Left lung (tissue), 10 donors: Measurements from ENCODE around the gene YTHDF1. TPM values are rescaled to one million over a fixed set of nuclear protein-coding genes. Genes with fewer than 3 reads are reported as not detected.

Experiments
- ATAC-seq: fragments of 200-7000 bp; cut with Tn5 transposase; one replicate; pipeline ENCODE4 v1.9.1; 2020; ENCODE audit warnings: moderate library complexity
- DNase-seq, 4 donors: peaks; one replicate each; pipeline ENCODE4 v3.0.0-alpha.2; 2013 to 2020
- H3K27ac ChIP-seq, 2 donors: fragments of 200-600 bp; sonication (generic) in 1 of 2; one replicate each; pipeline versions ENCODE4 v1.5.0 to v1.8.0; 2020 to 2021
- H3K27me3 ChIP-seq, 2 donors: fragments of 200-600 bp; sonication (generic) in 1 of 2; one replicate each; pipeline versions ENCODE4 v1.5.0 to v1.8.0; 2020 to 2021
- H3K36me3 ChIP-seq, 2 donors: fragments of 200-600 bp; sonication (generic) in 1 of 2; one replicate each; pipeline versions ENCODE4 v1.5.0 to v1.8.0; 2020 to 2021
- H3K4me1 ChIP-seq, 2 donors: fragments of 200-600 bp; one replicate each; pipeline ENCODE4 v1.8.0; 2021
- H3K4me3 ChIP-seq, 2 donors: fragments of 200-600 bp; sonication (generic) in 1 of 2; one replicate each; pipeline versions ENCODE4 v1.5.0 to v1.8.0; 2020 to 2021; ENCODE audit warnings: mild to moderate bottlenecking in 1 of 2
- H3K9me3 ChIP-seq, 2 donors: fragments of 200-600 bp; sonication (generic) in 1 of 2; one replicate each; pipeline versions ENCODE4 v1.5.0 to v1.8.0; 2020 to 2021
- intact Hi-C, 2 donors: fragments of 100-400 bp; cut with DNase I; formaldehyde crosslinking; loops; one replicate each; pipeline versions ENCODE4 v1.11.2 to v1.14.2; 2022
- polyA plus RNA-seq, 6 donors: library from polyadenylated mRNA; unstranded; fragments of 120-200 nt; gene quantifications; one replicate each; pipeline ENCODE4 v1.2.1, GENCODE V29; 2013; ENCODE audit not compliant: insufficient read length in 6 of 6
- total RNA-seq, 2 donors: library from RNA; stranded (reverse); fragmentation: NEBNext Ultra II Directional; extraction: Animal tissue kit (Norgen Biotek cat#: 25700); gene quantifications; one replicate each; pipeline ENCODE4 v1.2.1, GENCODE V29; 2021
- TF ChIP-seq, protein P1 (sequence below), 2 donors: fragments of 200-600 bp; sonication (generic) in 1 of 2; IDR thresholded peaks; one replicate each; pipeline versions ENCODE4 v1.5.0 to v1.8.0; 2021; ENCODE audit warnings: antibody characterized with exemption in 2 of 2
- donor health status: DM: no; HTN: yes; CAD: no.
- donor health status: DM: no; HTN: no; CAD: no.

YTHDF1 gene
- total and polyA plus RNA-seq, 8 donors = 34.3 to 43.3 (median 36.5) TPM

DNA sequence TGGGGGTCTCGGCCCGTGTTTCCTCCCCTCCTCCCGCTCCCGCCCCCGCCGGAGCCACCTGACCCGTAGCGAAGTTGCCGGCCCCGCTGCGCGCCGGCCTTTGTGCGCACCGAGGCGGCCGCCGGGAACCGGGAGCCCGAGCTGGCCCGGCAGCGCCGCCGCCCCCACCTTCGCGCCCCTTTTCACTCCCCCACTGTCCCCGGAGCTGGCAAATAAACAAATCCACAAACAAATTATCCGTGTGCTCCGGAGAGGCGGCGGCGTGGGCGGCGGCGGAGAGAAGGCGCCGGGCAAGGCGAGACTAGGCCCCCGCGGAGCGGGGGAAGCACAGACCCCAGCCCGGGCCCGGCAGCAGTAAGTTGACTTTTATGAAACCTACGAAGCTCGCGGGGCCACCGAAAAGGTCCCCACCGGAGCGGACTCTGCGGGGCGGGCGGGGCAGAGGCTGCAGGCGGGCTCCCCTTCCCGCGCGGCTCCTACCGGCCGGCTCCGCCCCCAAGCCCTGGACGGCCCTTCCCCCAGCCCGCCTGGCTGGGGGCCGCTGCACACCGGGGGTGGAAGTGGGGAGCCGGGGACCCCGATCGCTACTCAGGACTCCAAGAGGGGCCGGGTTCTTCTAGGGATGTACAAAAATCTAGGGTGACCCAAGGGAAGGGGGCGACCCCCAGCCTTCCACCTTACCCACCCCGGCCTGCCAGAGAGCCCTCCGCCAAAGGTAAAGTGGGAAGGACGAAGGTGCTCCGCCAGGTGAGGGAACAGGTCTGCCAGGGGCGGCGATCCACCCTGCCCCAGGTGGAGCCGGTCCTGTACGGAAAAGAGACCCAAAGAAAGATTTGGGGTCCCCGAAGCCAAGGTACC, 40.7 kb downstream of the YTHDF1 start:
- Histone ChIP-seq H3K4me1 (peaks cover 9 to 39% of the 10 kb centered on the region in 2 donors), H3K27me3 (peaks cover 75 to 100% of the 10 kb centered on the region in 2 donors), H3K36me3 (no peaks in the 10 kb centered on the region), H3K4me3 (no peak overlapping the region), H3K9me3 (no peaks in the 10 kb centered on the region), H3K27ac (no peak overlapping the region)
- ATAC-seq = no peak
- TF ChIP-seq, protein P1, sequence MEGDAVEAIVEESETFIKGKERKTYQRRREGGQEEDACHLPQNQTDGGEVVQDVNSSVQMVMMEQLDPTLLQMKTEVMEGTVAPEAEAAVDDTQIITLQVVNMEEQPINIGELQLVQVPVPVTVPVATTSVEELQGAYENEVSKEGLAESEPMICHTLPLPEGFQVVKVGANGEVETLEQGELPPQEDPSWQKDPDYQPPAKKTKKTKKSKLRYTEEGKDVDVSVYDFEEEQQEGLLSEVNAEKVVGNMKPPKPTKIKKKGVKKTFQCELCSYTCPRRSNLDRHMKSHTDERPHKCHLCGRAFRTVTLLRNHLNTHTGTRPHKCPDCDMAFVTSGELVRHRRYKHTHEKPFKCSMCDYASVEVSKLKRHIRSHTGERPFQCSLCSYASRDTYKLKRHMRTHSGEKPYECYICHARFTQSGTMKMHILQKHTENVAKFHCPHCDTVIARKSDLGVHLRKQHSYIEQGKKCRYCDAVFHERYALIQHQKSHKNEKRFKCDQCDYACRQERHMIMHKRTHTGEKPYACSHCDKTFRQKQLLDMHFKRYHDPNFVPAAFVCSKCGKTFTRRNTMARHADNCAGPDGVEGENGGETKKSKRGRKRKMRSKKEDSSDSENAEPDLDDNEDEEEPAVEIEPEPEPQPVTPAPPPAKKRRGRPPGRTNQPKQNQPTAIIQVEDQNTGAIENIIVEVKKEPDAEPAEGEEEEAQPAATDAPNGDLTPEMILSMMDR (IDR thresholded peaks at IDR 0.05) = no peak
- intact Hi-C loops = no loop called here
- DNase-seq = no peak

DNA sequence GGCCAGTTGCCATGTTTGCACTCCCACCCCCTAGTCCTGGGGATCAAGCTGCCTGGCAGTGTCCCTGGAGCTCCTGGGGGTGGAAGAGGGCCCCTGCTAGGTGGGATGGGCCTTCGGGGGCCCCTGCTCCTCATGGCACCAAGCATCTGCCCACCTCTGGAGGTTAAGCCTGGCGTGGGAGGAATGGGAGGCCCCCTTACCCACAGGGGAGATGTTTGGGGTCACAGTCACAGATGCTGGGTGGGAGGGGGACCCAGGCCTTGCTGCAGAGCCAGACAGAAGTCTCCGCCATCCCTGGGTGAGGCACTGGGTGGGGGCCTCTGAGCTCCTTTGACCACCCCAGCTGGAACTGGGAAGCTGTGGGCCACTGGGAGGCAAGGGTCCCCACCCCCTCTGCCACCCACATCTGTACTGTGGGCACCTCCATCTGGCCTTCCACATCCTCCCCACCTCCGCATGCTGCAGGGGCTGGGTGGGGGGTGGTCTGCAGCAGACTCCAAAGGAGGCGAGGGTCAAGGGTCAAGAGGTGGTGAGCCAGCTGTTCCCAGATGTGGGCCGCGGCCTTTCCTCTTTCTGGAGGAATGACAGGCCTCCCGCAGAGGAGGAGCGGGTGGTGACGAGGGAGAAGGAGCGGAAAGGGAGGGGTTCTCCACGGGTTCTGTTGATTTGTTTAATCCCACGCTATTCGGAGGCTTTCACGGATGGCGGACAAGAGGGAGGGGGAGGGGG, 41.5 kb downstream of the YTHDF1 start:
- TF ChIP-seq, protein P1 (IDR thresholded peaks at IDR 0.05) = no peak
- no peaks in the 10 kb centered on the region for H3K36me3 ChIP-seq
- no peak overlapping the region for H3K27ac ChIP-seq
- ATAC-seq = no peak
- no peak overlapping the region for H3K4me3 ChIP-seq
- peaks cover 9 to 39% of the 10 kb centered on the region in 2 donors for H3K4me1 ChIP-seq
- peaks cover 67 to 100% of the 10 kb centered on the region in 2 donors for H3K27me3 ChIP-seq
- H3K9me3 ChIP-seq = no peaks in the 10 kb centered on the region
- DNase-seq = no peak
- intact Hi-C loops = no loop called here

DNA sequence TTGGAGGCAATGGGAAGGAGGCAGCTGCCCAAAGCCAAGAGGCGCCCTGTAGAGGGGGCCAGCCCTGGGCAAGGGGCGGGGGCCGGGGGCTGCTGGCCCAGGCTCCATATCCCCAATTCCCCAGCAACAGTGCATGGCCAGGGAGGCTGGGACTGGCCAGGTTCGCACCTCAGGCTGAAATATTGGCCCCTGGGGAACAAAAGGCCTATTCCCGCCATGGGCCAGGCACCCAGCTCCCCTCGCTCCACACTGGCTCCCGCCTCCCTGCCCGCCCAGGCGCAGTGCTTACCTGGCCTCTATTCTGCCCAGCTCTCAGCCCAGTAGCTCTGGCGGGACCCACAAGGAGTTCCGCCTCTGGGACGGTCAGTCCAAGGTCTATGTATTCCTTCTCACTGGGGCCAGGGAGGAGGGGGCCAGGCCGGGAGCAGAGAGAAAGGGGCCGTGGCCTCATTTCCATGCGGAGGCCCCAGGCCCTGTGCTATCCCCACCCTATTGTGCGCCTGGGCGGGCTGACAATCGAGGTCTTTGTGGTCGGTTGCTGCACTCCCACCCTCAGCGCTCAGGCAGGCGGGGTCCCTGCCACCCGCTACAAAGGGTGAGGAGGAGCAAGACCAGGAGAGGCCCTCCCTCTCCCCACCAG, 42.3 kb downstream of the YTHDF1 start:
- no peaks in the 10 kb centered on the region for H3K36me3 ChIP-seq
- no peak overlapping the region for H3K4me3 ChIP-seq
- ATAC-seq (no peak), DNase-seq (no peak)
- no peaks in the 10 kb centered on the region for H3K9me3 ChIP-seq
- peaks cover 60 to 100% of the 10 kb centered on the region in 2 donors for H3K27me3 ChIP-seq
- intact Hi-C loops = no loop called here
- TF ChIP-seq, protein P1 (IDR thresholded peaks at IDR 0.05) = no peak
- H3K4me1 ChIP-seq = peaks cover 6 to 32% of the 10 kb centered on the region in 2 donors
- H3K27ac ChIP-seq = no peak overlapping the region

DNA sequence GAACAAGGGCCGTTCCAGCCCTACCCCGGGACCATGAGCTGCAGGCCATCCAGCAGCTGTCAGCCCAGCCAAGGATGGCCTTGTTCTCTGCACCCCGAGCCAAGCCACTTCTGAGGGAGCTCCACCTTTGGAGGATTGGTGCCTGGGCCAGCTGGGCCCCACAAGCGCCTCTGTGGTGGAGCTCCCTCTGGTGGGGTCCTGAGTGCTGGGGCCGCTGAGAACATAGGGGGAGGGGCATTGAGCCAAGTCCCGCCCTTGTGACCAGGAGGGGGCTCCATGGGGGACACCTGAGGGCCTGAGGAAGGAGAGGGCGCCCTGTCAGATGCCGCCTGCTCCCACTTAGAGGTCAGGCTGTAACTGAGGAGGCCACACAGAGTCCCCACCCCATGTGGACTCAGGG, 43.2 kb downstream of the YTHDF1 start:
- H3K4me1 ChIP-seq = peaks cover 0 to 22% of the 10 kb centered on the region in 2 donors
- no peak overlapping the region for H3K4me3 ChIP-seq
- ATAC-seq = no peak
- intact Hi-C loops = no loop called here
- no peaks in the 10 kb centered on the region for H3K9me3 ChIP-seq
- H3K27me3 ChIP-seq = peaks cover 52 to 100% of the 10 kb centered on the region in 2 donors
- no peak overlapping the region for H3K27ac ChIP-seq
- no peaks in the 10 kb centered on the region for H3K36me3 ChIP-seq
- DNase-seq = no peak
- TF ChIP-seq, protein P1 (IDR thresholded peaks at IDR 0.05) = no peak

DNA sequence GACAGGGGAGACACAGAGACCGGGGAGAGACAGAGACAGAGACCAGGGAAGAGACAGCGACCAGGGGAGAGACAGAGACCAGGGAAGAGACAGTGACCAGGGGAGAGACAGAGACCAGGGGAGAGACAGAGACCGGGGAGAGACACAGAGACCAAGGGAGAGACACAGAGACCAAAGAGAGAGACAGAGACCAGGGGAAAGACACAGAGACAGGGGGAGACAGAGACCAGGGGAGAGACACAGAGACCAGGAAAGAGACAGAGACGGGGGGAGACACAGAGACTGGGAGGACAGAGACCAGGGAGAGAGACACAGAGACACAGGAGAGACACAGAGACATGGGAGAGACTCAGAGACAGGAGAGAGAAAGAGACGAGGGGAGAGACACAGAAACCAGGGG, 43.9 kb downstream of the YTHDF1 start:
- no peak for DNase-seq
- Histone ChIP-seq H3K36me3 (no peaks in the 10 kb centered on the region), H3K27ac (no peak overlapping the region), H3K4me1 (peaks cover 0 to 15% of the 10 kb centered on the region in 2 donors), H3K27me3 (peaks cover 45 to 95% of the 10 kb centered on the region in 2 donors), H3K4me3 (no peak overlapping the region), H3K9me3 (no peaks in the 10 kb centered on the region)
- TF ChIP-seq, protein P1 (IDR thresholded peaks at IDR 0.05) = no peak
- intact Hi-C loops = no loop called here
- no peak for ATAC-seq
